Left renal cortex interstitium (tissue), 4 donors: ENCODE results near the gene FEN1. TPM values are rescaled to one million over a fixed set of nuclear protein-coding genes. Genes with fewer than 3 reads are reported as not detected.

Source experiments
- DNase-seq, 4 donors: peaks; one replicate each; pipeline ENCODE4 v3.0.0-alpha.2; 2013; ENCODE audit warnings: low read depth in 4 of 4, low spot score in 2 of 4, missing footprints in 1 of 4
- polyA plus RNA-seq, 4 donors: library from polyadenylated mRNA; unstranded; fragments of 120-200 nt; gene quantifications; one replicate each; pipeline ENCODE4 v1.2.1, GENCODE V29; 2013; ENCODE audit not compliant: insufficient read length in 4 of 4

FEN1 gene
- polyA plus RNA-seq, 4 donors, result 36.6 to 47.7 (median 38.5) TPM

DNA sequence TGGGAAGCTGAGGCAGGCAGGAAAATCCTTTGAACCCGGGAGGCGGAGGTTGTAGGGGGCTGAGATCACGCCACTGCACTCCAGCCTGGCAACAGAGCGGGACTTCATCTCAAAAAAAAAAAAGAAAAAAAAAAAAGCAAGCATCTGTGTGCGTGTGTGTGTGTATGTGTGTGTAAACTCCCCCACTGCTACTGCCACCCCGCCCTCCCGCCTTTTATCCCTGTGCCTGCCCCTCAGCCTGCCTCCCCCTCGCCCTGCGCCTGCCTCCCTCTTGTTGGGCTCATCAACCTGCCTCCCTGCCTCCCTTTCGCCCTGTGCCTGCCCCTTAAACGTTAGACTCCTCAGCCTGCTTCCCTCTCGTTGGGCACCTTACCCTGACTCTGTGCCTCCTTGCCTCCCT is 18.3 kb upstream of the FEN1 start:
- DNase-seq, result no peak

- no peak for DNase-seq
These were observed 17.6 kb upstream of the FEN1 start for GRCh38 chr11:61775106-61775505.

DNA sequence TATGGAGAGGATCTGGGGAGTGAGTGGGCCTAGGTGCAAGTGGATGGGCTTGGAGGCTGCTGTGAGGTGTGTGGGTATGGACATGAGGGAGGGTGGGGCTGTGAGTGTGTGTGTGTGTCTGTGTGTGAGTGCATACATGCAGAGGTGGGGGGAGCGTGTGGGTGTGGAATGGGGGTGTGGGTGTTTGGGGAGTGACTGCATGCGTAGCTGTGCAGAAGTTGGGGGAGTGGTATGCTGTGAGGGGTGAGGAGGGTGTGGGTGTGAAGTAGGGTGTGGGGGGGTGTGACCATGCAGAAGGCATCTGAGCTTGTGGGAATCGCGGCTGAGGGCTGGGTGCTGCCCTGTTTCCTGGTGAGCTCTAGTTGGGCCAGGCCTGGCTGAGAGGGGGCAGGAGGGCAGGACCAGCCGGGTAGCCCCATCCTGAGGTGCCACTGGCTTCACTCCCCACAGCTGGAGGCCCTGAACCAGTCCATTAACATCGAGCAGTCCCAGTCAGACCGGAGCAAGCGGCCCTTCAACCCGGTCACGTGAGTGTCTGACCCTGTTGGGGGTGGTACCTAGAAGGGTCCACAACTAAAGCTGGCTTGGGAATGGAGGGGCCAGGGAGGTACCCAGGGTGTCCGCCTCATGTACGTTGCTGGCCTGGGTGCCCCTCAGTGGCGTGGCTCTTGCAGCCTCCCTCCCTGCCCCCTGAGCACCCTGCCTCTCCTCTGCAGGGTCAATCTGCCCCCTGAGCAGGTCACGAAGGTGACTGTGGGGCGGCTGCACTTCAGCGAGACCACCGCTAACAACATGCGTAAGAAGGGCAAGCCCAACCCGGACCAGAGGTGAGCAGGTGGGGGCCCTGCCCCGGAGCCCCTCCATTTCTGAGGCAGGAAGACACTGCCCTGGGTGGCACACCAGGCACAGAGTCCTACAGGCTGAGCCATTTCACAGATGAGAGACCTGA is 16.8 kb upstream of the FEN1 start:
- DNase-seq, result no peak

GRCh38 chr11:61776561-61777075 is 16.1 kb upstream of the FEN1 start:
- DNase-seq, result no peak

DNA sequence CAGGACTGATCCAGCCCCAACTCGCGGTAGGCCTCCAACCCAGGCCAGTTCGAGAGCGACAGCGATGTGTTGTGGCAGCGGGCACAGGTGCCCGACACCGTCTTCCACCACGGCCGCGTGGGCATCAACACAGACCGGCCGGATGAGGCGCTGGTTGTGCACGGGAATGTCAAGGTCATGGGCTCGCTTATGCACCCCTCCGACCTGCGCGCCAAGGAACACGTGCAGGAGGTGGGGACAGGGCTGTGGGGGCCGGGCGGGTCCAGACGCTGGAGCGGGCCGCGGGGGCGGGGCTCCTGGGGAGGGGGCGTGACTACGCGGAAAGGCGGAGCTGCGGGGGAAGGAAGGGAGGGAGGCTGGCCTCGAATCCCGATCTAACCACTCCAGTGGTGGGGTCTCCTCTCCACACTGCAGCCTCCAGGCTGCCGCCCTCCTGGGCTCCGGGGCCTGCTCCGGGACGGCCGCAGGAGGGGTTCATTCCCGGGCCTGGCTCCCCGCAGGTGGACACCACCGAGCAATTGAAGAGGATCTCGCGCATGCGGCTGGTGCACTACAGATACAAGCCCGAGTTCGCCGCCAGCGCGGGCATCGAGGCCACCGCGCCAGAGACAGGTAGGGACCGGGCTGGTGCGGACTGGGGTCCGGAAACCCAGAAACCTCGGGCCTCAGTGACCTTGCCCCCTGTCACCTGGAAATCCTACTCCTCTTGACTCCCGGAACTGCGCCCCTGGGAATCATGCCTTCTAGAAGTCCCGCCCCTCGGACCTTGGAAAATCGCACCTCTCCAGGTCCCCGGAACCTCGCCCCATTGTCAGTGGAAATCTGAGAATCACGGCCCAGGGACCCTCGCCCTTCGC is 15.2 kb upstream of the FEN1 start:
- DNase-seq, result no peak

DNA sequence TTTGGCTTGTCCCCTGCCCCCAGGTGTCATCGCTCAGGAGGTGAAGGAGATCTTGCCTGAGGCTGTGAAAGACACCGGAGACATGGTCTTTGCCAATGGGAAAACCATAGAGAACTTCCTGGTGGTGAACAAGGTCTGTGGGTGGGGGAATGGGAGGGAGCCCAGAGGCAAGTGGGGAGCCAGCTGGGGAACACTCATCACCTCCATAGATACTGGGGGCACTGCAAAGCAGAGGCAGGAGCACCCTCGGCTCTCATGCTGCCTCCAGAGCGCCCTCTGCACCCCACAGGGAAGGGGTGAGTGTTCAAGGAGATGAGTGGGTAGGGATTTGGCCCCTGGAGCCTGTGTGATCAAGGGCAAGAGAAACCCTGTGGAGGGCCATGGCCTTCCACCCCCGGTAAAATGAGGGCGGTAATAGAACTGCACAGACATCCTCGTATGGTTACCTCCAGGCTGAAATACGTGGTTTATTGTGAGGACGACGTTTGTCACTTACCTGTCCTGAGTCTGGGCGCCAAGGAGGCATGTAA is 14.3 kb upstream of the FEN1 start:
- no peak for DNase-seq

GRCh38 chr11:61778920-61779650 is 13.6 kb upstream of the FEN1 start:
- DNase-seq, result no peak

- DNase-seq, result no peak
These were observed 12.8 kb upstream of the FEN1 start for GRCh38 chr11:61779666-61780525.

GRCh38 chr11:61780581-61781162 is 12.0 kb upstream of the FEN1 start:
- DNase-seq, result no peak

GRCh38 chr11:61781585-61781984 is 11.1 kb upstream of the FEN1 start:
- no peak for DNase-seq

- no peak for DNase-seq
These were observed 10.4 kb upstream of the FEN1 start for GRCh38 chr11:61782299-61782698.

DNA sequence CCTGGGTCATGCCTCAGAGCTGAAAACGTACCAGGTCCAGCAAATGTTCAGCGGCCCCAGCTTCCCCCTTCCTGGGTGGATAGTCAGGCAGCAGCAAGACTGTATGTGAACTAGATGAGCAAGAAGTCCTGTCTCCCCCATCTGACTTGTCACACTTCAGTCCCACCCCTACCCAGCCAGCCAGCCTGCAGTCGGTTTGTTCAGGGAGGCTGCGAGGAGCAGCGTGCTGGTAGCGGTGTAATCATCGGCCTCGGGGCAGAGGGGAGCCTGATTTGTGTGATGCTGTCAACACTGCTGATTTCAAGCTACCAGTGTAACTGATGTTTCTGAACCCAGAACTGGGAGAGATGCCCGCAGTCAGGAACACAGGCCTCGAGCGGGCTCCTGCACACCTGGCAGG is 9.9 kb upstream of the FEN1 start:
- DNase-seq, result no peak

DNA sequence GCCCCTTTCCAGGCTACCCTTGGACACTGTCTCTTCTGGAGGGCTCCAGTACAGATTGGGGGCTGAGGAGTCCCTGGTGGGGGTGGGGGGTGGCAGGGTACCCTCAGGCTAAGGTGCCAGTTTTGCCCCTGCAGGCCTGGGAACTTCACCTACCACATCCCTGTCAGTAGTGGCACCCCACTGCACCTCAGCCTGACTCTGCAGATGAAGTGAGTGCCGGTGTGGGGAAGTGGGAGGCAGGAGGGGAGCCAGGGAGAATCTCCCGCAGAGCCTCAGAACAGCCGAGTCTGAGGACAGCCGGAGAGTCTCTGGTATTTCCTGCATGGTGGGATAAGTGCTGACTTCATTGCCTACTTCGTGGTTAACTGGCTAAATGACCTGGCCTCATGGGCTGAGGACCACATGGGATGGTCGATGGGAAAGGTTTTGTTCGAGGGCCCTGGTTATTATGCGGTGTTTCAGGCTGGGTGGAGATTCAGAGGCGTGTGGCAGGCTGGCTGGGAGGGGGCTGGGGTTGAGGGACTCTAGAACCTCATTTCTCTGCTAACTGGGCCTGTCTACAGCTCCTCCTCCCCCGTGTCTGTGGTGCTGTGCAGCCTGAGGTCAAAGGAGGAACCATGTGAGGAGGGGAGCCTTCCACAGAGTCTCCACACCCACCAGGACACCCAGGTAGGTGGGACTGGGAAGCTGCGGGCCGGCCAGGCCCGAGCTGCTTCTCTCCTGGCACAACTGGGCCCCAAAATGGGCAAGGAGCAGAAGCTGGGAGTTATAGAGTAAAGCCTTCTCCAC is 8.8 kb upstream of the FEN1 start:
- no peak for DNase-seq

DNA sequence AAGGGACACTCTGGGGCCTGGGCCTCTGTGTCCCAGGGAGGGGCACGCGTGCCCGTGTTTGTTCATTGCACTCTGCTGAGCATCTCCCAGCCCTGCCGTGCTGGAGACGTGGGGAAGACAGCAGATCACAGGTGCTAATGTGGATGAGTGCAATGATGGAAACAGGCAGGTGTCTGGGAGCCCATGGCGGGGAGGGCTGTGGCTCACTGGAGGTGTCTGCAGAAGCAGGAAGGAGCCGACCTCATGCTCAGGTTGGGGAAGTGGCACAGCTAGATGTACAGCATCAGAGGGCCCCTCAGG is 8.3 kb upstream of the FEN1 start:
- DNase-seq, result no peak

DNA sequence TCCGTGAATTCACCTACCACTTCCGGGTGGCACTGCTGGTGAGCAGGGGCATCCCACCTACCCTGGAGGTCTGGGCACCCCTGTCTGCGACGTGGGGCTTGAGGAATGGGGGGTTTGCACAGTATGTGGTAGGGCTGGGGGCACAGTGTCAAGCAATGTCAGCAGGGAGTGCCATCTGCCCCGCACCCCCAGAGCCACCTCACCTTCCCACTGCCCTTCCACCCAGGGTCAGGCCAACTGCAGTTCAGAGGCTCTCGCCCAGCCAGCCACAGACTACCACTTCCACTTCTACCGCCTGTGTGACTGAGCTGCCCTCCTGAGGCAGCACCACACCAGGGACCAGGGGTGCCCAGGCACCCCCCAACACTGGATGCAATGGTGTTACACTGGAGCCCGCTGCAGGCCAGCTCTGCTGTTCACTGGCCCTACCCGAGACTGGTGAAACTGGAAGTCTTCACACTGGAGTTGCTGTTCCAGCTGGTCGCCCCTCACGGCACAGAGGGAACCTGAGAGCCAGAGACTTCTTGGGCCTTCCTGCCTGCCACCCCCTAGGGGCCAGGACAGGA is 6.8 kb upstream of the FEN1 start:
- DNase-seq, result no peak

DNA sequence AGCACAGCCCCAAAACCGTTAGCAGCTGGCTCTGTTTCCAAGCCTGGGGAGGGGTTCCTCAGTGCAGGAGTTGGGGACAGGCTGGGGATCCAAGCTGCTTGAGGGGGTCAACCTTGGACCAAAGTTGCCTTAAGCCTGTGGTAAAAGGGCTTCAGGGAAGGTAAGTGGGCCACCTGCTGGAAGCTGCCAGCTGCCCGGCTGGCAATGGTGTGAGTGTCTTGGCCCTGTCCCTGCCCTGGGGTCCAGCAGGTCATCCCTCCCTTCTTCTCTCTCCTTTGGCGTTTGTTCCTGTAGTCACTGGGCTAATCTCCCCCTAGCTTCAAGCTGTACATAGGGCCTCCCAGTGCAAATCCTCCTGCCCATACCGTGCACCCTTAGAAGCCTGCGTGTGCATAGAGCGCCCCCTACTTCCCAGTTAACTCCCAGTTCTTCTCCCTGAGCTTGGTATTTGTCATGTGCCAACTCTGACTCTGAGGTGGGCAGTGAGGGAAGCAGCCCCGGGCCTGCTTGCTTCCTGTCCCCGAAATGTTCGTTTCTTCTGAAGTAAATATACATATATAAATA is 4.7 kb upstream of the FEN1 start:
- DNase-seq, result no peak

- DNase-seq, result peak in 1 of 4 donors; percentile 78
These were observed 888 bp upstream of the FEN1 start for GRCh38 chr11:61791737-61792309.
